Fibroblast of peridontal ligament (primary cell): ENCODE measurements around the gene MTARC2.
A peak's percentile ranks its signal among the peaks of the same experiment; 100 is the strongest.
"Not testable (repeated sequence)": the region's sequence is repeated elsewhere in the genome, so short reads cannot be mapped to it uniquely, and the experiment has no call there.

Source experiments
- DNase-seq: peaks from one replicate; pipeline ENCODE4 v3.0.0-alpha.2; 2010; ENCODE audit errors: extremely low read depth

MTARC2 gene

GRCh38 chr1:220748089-220748934 lies at the start of gene MTARC2:
Gene MTARC2 (plus strand): TSS chr1:220748322. CDS start chr1:220748532, 210 bp downstream.
- DNase-seq: peak; percentile 56

GRCh38 chr1:220698607-220699016 lies 49.5 kb upstream of the MTARC2 start:
- DNase-seq: no peak

GRCh38 chr1:220699044-220699443 lies 49.1 kb upstream of the MTARC2 start:
- DNase-seq: no peak

GRCh38 chr1:220700556-220701179 lies 47.5 kb upstream of the MTARC2 start:
- no peak for DNase-seq

GRCh38 chr1:220701974-220702373 lies 46.1 kb upstream of the MTARC2 start:
- DNase-seq: no peak

GRCh38 chr1:220702733-220703270 lies 45.3 kb upstream of the MTARC2 start:
- DNase-seq: no peak

GRCh38 chr1:220703305-220703704 lies 44.8 kb upstream of the MTARC2 start:
- no peak for DNase-seq

GRCh38 chr1:220705782-220706181 lies 42.3 kb upstream of the MTARC2 start:
- DNase-seq: no peak

- DNase-seq: no peak
Observed at GRCh38 chr1:220706480-220706879, 41.6 kb upstream of the MTARC2 start.

- DNase-seq: no peak
Observed at GRCh38 chr1:220707160-220707559, 41.0 kb upstream of the MTARC2 start.

- no peak for DNase-seq
Observed at GRCh38 chr1:220708244-220708643, 39.9 kb upstream of the MTARC2 start.

- DNase-seq: no peak
Observed at GRCh38 chr1:220708936-220709801, 39.0 kb upstream of the MTARC2 start.

- no peak for DNase-seq
Observed at GRCh38 chr1:220710333-220710732, 37.8 kb upstream of the MTARC2 start.

- no peak for DNase-seq
Observed at GRCh38 chr1:220711056-220711809, 36.9 kb upstream of the MTARC2 start.

- DNase-seq: not testable (repeated sequence)
Observed at GRCh38 chr1:220715986-220716385, 32.1 kb upstream of the MTARC2 start.

GRCh38 chr1:220717800-220718640 lies 30.1 kb upstream of the MTARC2 start:
- no peak for DNase-seq

- not testable (repeated sequence) for DNase-seq
Observed at GRCh38 chr1:220721266-220721665, 26.9 kb upstream of the MTARC2 start.

- no peak for DNase-seq
Observed at GRCh38 chr1:220726634-220727033, 21.5 kb upstream of the MTARC2 start.

- DNase-seq: no peak
Observed at GRCh38 chr1:220727519-220727918, 20.6 kb upstream of the MTARC2 start.

- no peak for DNase-seq
Observed at GRCh38 chr1:220730486-220730885, 17.6 kb upstream of the MTARC2 start.
